Measurements from ENCODE around the gene ERAP2.

Gene ERAP2

DNA sequence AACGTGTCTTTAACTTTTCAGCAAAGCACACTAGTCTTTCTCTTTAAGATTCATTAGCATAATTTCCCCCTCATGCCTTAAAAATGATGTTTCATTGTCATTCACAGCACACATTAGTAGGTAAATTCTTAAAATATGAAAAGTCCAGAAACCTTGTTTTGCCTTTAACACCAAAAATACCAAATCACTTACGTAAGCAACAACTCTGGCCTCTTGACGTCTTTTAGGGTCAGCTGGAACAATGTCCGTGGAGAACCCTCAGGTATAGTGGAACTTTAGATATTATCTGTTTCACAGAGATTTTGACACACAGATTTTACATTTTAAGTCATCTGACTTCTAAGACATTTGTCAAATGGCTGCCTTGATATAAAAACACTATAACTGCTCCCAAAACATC is 90.5 kb downstream of the ERAP2 start:
- no peak for DNase-seq (ENCODE audit: low read depth)

DNA sequence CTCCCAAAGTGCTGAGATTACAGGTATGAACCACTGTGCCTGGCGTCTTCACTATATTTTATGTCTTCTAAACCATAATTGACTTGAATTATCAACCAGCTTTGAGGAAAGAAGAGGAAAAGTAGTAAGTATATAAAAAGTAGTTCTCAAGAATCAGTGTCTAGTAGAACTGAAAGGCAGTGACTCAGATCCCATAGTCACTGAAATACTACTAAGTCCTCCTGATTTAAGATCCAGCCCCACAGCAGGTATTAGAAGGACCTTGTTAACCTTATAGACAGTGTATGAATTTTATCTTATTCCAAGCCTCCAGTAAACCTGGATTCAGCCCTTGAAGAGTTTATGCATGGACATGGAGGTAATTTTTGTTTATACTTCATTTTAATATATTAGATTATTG is 91.1 kb downstream of the ERAP2 start:
- no peak for DNase-seq (ENCODE audit: low read depth)

- peak; percentile 49 for DNase-seq (ENCODE audit: low read depth)
Observed at GRCh38 chr5:96968074-96968473, 91.8 kb downstream of the ERAP2 start.

GRCh38 chr5:96968614-96969013 is 92.3 kb downstream of the ERAP2 start:
- no peak for DNase-seq (ENCODE audit: low read depth)
